SK-N-SH (cell line): ENCODE results near the gene UGT1A10.

Experiments used
- CHD2 ChIP-seq: fragments of 150-350 bp; IDR thresholded peaks from 2 replicates; pipeline ENCODE4 v1.6.1; 2018; ENCODE audit warnings: low read length; ENCODE audit not compliant: partially characterized antibody
- CTCF ChIP-seq: fragments of 200-600 bp; sonication (generic); IDR thresholded peaks from 2 replicates; pipeline ENCODE4 v1.6.1; 2017; ENCODE audit warnings: antibody characterized with exemption, mild to moderate bottlenecking, moderate library complexity
- EP300 ChIP-seq, 2 experiments: IDR thresholded peaks; 2 replicates each; pipeline versions ENCODE4 v1.4.0 to v1.6.1; 2012; ENCODE audit warnings: borderline replicate concordance in 1 of 2, low read depth in 1 of 2, low read length in 1 of 2
- EZH2phosphoT487 ChIP-seq: fragments of 200-600 bp; sonication (generic); IDR thresholded peaks from 2 replicates; pipeline ENCODE4 v1.6.1; 2017; ENCODE audit warnings: low read depth, mixed run types, mild to moderate bottlenecking, antibody characterized with exemption, moderate library complexity, borderline replicate concordance
- FOXM1 ChIP-seq: IDR thresholded peaks from 2 replicates; pipeline ENCODE4 v1.4.0; 2012; ENCODE audit warnings: low read depth, mild to moderate bottlenecking
- GABPA ChIP-seq: IDR thresholded peaks from 2 replicates; pipeline ENCODE4 v1.4.0; 2012; ENCODE audit warnings: low read depth, mild to moderate bottlenecking
- MAX ChIP-seq: IDR thresholded peaks from 2 replicates; pipeline ENCODE4 v1.4.0; 2012; ENCODE audit warnings: low read depth
- PBX3 ChIP-seq: IDR thresholded peaks from 2 replicates; pipeline ENCODE4; 2012
- POLR2AphosphoS5 ChIP-seq: IDR thresholded peaks from 2 replicates; pipeline ENCODE4 v1.6.1; 2012; ENCODE audit warnings: low read depth, low read length
- RCOR1 ChIP-seq: fragments of 150-350 bp; IDR thresholded peaks from 2 replicates; pipeline ENCODE4 v1.6.1; 2017; ENCODE audit warnings: antibody characterized with exemption, low read length
- REST ChIP-seq: IDR thresholded peaks from 2 replicates; pipeline ENCODE4 v1.6.1; 2012; ENCODE audit warnings: mild to moderate bottlenecking, low read depth, low read length, moderate library complexity
- SMC3 ChIP-seq: IDR thresholded peaks from 2 replicates; pipeline ENCODE4 v1.6.1; 2012; ENCODE audit warnings: low read depth, low read length, improper control_type of control experiment
- USF2 ChIP-seq: fragments of 150-350 bp; IDR thresholded peaks from 2 replicates; pipeline ENCODE4 v1.6.1; 2017; ENCODE audit warnings: antibody characterized with exemption, low read length, low read depth, borderline replicate concordance
- YY1 ChIP-seq: IDR thresholded peaks from 2 replicates; pipeline ENCODE4 v1.4.0; 2012; ENCODE audit warnings: low read depth, mild to moderate bottlenecking

GRCh38 chr2:233680361-233681045 lies 44.3 kb downstream of the UGT1A10 start:
- no peak for TF ChIP-seq PBX3
- TF ChIP-seq EP300 (IDR thresholded peaks at IDR 0.05; ENCODE audit: borderline replicate concordance in 1 of 2, low read depth in 1 of 2, low read length in 1 of 2), result no peak
- no peak for TF ChIP-seq SMC3
- TF ChIP-seq CHD2, result no peak
- TF ChIP-seq FOXM1, result no peak
- no peak for TF ChIP-seq REST
- TF ChIP-seq CTCF, result no peak
- TF ChIP-seq RCOR1, result no peak
- TF ChIP-seq EZH2phosphoT487, result no peak
- TF ChIP-seq POLR2AphosphoS5, result no peak
- TF ChIP-seq USF2, result no peak
- TF ChIP-seq MAX, result no peak
- TF ChIP-seq YY1, result no peak
- no peak for TF ChIP-seq GABPA
